B cell (primary cell): ENCODE results near the gene CXCL3.

Experiments used
- CTCF ChIP-seq: fragments of 200-600 bp; IDR thresholded peaks from one replicate; pipeline ENCODE4 v1.8.0; 2022; ENCODE audit warnings: antibody characterized with exemption, mild to moderate bottlenecking
- EZH2 ChIP-seq: IDR thresholded peaks from 2 replicates; pipeline ENCODE4 v1.6.1; 2012; ENCODE audit warnings: borderline replicate concordance, low read depth, mild to moderate bottlenecking, moderate library complexity, low read length; ENCODE audit not compliant: insufficient read depth, poor library complexity, severe bottlenecking

GRCh38 chr4:74000301-74000700 lies 38.2 kb downstream of the CXCL3 start:
- TF ChIP-seq CTCF (no peak), EZH2 (no peak)
